Ovary (tissue), 3 donors: ENCODE results near the gene DPEP3.

Experiments
- CTCF ChIP-seq, 3 donors: fragments of 450-650 bp in 2 of 3; fragments of 200-600 bp in 1 of 3; IDR thresholded peaks; one replicate each; pipeline versions ENCODE4 v1.5.1 to v1.8.0; 2016 to 2022; ENCODE audit warnings: antibody characterized with exemption in 3 of 3, mild to moderate bottlenecking in 1 of 3
- EP300 ChIP-seq: sonication (generic); formaldehyde crosslinking; IDR thresholded peaks from one replicate; pipeline ENCODE4 v1.6.1; 2017; ENCODE audit warnings: antibody characterized with exemption
- POLR2A ChIP-seq: fragments of 450-650 bp; IDR thresholded peaks from one replicate; pipeline ENCODE4 v1.6.1; 2017; ENCODE audit warnings: antibody characterized with exemption, mild to moderate bottlenecking, moderate library complexity
- donor health status: DM: no; HTN: no; CAD: no.

DNA sequence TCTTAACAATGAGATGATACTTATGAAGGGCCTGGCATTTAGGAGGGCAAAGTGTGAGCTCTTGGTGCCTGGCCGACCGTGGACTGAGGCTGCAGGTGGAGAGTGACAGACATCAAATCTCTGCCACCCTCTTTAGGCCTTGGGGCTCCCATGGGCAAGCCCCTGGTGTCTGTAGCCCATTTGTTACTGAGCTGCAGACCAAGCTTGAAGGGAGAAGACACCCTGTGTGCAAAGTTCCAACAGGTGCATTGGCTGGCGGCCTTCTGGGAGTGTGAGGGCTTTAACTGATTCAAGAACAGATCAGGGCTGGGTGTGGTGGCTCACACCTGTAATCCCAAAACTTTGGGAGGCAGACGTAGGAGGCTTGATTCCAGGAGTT is 47.8 kb downstream of the DPEP3 start:
- TF ChIP-seq CTCF (IDR thresholded peaks at IDR 0.05): no peak
- TF ChIP-seq POLR2A: no peak
- no peak for TF ChIP-seq EP300
